GM12875 (cell line): ENCODE measurements around the gene FOSL2.

Experiments used
- H3K4me3 ChIP-seq: one replicate; pipeline ENCODE4 v1.5.1; 2011; ENCODE audit warnings: low read depth, low read length, control low read depth
- TF ChIP-seq, protein P1 (sequence below): IDR thresholded peaks from 2 replicates; pipeline ENCODE4 v1.5.1; 2011; ENCODE audit warnings: low read depth, mild to moderate bottlenecking, control low read depth, inconsistent platforms, low read length, moderate library complexity, borderline replicate concordance; ENCODE audit not compliant: insufficient read depth

FOSL2 gene

DNA sequence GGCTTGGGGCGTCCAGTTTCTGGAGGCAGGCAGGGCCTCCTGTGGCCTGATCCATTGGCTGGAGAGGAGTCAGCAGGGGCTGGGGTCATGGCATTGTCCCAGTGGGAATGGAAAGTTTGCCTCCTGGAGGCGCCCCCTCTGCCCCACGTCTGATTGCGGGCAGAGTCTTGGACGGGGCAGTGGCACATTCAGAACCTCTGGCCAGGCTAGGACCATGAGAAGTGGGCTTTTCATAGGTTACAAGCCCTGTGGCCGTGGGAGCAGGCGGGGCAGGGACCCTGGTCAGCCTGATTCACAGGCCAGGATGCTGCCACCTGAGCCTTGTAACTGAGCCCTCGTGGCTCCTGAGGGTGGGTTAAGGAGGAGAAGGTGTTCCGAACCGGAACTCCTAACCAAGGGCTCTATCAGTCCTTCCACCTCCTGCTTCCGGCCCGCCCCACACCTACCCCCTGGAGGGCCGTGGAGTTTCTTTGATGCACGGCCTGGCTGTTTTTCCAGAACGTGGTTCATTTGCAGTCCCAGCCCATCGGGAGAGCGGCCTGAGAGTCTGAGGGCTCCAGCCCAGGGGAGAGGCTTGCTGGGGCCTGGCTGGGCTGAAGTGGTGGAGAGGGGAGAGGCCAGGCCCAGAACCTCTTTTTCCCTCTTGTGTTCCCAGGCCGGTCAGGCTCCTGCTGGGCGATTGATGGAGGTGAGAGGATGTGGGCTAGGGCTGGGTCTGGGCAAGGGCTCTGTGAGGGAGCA, 59.3 kb downstream of the FOSL2 start:
- H3K4me3 ChIP-seq: no peak overlapping the region
- TF ChIP-seq, protein P1, sequence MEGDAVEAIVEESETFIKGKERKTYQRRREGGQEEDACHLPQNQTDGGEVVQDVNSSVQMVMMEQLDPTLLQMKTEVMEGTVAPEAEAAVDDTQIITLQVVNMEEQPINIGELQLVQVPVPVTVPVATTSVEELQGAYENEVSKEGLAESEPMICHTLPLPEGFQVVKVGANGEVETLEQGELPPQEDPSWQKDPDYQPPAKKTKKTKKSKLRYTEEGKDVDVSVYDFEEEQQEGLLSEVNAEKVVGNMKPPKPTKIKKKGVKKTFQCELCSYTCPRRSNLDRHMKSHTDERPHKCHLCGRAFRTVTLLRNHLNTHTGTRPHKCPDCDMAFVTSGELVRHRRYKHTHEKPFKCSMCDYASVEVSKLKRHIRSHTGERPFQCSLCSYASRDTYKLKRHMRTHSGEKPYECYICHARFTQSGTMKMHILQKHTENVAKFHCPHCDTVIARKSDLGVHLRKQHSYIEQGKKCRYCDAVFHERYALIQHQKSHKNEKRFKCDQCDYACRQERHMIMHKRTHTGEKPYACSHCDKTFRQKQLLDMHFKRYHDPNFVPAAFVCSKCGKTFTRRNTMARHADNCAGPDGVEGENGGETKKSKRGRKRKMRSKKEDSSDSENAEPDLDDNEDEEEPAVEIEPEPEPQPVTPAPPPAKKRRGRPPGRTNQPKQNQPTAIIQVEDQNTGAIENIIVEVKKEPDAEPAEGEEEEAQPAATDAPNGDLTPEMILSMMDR: no peak

DNA sequence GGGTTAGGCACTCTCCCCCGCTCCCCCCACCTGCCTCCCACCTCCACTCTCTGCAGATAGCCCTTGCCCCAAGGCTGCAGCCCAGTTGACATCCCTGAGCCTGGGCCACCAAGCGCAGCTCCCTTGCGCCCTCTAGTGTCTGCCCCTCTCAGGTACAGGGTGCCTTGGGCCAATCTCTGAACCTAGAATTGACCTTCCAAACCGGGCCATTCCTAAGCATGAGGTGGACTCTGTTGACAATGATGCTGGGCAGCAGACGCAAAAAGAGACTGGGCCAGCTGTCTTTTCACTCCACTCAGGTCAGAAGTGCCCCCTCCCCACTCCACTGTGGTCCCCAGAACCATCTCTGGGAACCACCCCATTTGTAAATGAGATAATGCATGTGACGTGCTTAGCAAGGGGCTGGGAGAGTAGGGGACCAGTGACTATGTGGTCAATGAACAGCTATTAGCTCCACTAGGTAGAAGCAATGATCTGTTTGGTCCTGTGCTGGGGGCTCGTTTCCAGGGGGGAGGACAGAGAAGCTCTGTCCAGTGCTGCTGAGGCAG, 60.0 kb downstream of the FOSL2 start:
- TF ChIP-seq, protein P1: peak; percentile 98
- H3K4me3 ChIP-seq: no peak overlapping the region

DNA sequence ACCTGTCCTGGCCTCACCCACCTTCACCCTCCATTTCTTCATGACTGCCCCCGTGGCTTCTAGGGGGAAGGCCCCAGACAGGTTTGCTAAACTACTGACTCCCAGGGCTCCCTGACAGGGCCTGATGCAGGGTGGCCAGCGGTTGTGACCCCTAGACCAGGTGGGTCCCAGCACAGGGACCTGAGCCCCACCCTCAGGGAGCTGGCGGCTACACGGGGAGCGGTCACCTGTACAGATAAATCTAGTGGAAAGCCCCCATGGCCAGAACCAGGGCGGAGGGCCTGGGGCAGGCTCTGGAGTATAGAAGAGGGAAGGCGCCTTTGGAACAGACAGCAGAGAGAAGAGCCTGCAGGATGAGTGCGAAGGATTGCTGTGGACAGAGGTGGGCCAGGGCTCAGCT, 60.7 kb downstream of the FOSL2 start:
- no peak overlapping the region for H3K4me3 ChIP-seq
- TF ChIP-seq, protein P1: no peak

DNA sequence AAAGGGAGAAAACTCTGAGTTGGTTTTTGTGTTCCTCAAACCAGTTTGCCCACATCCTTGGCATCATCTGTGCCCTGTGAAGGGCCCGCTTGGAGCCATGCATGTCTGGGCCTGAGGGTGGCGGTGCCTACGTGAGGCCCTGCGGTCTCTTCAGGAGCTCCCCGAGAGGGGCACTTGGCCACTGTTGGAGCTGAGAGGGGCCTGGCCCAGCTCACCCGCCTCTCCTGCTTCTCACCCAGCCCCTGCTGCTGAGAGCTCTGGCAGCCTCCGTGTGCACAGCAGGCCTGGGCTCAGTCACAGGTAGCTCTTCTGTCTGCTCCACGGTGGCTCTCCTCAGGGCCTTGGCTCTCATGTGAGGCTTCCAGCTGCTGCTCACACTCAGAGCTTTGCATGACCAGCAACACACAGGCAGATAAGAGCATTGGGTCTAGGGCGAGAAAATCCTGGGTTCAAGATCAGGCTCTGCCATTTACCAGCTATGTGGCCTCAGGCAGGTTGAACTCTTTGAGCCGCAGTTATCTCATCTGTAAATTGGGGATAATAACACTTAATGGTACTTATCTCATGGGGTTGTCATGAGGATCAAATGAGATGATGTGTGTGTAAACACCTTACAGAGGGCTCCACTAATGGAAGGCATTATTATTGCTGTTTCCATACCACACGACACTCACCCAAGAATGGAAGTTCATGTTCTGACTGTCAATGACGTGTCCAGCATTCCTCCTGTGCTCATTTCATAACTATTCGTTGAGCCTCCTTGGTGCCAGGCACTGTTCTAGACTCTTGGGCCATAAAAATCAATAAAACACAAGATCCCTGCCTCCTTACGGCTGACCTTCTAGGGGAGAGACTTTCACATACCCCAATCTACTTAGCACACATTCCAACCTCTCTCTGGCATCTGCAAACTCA, 61.6 kb downstream of the FOSL2 start:
- no peak overlapping the region for H3K4me3 ChIP-seq
- TF ChIP-seq, protein P1: no peak

DNA sequence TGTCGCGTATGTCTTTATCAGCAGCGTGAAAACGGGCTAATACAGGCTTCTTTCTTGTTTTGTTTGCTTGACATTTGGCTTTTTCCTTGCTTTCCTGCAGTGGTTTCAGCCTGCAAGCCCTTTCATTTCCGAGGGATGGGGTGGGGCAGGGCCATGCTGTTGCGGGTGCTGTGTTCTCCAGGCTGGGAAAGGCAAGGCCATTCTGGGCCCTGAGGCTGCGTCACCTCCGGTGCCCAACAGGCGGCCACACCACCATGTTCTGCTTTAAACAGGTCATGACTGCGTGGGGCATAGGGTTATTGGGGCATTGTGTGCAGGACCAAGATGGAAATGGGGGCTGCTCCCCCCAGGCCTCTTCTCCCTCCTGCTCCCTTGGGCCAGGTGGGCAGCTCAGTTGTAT, 64.6 kb downstream of the FOSL2 start:
- H3K4me3 ChIP-seq: no peak overlapping the region
- TF ChIP-seq, protein P1: no peak

DNA sequence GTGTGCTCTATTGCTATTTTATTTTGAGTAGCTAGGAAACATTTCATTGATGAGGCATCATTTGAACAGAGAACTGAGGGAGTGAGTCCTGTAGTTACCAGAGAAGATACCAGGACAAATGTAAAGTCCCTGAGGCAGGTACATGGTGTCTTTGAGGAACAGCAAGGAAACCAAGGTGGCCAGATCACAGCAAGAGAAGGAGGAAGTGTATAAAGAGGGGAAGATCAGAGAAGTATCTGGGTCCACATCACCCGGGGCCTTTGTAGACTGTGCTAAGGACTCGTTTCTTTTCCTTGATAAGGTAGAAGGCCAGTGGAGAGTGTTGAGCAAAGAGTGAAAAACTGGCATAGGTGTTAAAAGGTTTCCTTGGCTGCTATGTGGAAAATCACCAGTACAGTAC, 68.4 kb downstream of the FOSL2 start:
- no peak overlapping the region for H3K4me3 ChIP-seq
- TF ChIP-seq, protein P1: no peak

DNA sequence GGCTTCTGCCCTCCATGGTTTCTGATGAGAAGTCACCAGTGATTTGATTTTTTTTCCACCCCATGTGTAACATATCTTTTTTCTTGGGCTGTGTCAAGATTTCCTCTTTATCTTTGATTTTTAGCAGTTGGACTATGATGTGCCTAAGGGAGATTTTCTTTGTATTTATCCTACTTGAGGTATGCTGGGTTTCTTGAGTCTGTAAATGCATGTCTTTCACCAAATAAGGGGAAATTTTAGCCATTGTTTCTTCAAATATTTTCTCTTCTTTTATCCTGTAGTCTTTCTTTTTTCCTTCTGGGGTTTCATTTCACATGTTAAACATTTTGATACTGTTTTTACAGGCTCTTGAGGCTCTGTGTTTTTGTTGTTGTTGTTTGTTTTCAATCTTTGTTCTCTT, 69.5 kb downstream of the FOSL2 start:
- no peak overlapping the region for H3K4me3 ChIP-seq
- TF ChIP-seq, protein P1: no peak
